Occipital lobe (tissue), 2 donors: ENCODE measurements around the gene JOSD2. TPM values are rescaled to one million over a fixed set of nuclear protein-coding genes. Genes with fewer than 3 reads are reported as not detected.
A peak's percentile ranks its signal among the peaks of the same experiment; 100 is the strongest.
"Not testable (repeated sequence)": the region's sequence is repeated elsewhere in the genome, so short reads cannot be mapped to it uniquely, and the experiment has no call there.

ENCODE experiments used
- DNase-seq: peaks from one replicate; lab custom pipeline; 2025; lab: John Stamatoyannopoulos, UW
- total RNA-seq: library from RNA; depleted of rRNA; stranded (reverse); fragments of >200 nt; gene quantifications from one replicate; pipeline ENCODE4 v1.2.3, GENCODE V29; 2014

JOSD2 gene
- total RNA-seq, 1 donor from 2014 or later = 3.9 TPM

DNA sequence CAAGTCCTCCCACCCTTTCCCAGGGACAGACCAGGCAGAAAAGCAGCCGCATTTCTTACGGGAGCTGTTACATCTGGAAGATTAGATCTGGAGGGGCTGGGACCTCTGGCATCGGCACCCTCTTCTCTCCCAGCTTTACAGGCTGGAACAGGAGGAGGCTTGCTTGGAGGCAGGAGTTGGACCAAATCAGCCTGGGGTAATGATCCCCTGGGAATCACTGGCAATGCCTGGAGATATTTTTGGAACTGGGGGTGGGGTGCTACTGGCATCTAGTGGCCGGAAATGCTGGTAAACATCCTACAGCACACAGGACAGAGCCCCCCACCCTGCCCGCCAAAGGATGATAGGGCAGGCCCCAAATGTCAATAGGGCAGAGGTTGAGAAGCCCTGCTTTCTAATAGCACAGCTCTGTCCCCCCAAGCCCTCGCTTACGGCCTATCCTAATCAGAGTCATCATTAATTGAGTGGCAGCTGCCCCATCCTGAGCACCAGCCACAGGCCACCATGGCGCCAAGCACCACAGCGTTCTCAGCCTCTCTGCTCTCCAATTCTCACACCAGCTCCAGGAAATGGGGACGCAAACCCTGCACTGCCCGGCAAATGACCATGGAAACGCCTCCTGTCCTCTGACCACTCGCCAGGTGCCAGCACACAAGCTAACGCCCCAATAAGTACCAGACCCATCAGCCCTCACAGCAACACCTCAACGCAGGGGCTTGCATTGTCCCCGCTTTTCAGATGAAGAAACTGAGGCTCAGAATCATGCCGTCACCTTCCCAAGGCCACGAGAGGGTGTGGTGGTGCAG, 36.6 kb upstream of the JOSD2 start:
- DNase-seq = peak; percentile 28

DNA sequence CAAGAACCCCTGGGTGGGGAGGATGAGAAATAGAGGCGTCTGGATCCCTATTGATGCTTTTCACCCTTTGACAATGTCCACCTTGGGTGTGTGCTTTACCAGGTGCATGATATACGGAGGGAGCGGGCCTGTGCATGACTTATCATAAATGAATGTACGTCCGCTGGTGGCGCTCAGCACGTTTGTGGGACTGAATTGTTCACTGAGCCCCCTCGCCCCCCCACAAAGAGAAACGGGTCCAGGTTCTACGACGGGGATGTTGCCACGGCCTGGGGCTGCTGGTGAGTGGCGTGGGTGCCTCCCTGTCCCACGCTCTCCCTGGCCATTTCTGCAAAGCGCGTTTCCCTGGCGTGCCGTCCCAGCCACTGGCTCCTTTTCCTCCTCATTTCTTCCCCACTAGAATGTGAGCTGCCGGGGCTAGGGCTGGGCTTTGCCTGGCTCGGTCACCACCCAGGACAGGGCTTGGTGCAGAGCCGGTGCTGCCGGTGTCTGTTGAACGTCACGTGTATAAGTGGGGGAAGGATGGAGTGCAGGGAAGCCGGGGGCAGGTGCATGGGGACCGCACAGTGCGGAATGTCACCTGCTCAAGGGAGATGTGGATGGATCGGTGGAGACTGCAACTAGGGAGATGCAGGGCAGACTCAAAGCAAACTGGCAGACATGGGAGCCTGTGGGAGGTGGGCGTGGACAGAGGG, 35.7 kb upstream of the JOSD2 start:
- DNase-seq = no peak

GRCh38 chr19:50542943-50543342, 32.0 kb upstream of the JOSD2 start:
- no peak for DNase-seq

DNA sequence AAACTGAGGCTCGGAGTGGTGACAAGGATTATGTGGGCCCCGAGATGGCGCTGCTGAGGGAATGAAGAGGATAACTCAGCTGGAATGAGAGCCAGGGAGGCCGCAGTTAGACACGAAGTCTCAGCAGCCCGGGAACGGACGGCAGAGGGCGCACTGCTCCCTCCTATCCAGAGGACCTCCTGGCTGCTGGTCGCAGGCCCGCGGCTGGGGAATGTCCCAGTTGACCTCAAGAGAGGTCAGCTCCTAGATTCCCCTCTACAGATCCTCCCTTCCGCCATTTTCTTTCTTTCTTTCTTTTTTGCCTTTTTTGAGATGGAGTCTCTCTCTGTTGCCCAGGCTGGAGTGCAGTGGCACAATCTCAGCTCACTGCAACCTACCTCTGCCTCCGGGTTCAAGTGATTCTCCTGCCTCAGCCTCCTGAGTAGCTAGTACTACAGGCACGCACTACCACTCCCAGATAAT, 26.8 kb upstream of the JOSD2 start:
- DNase-seq = peak; percentile 74

- no peak for DNase-seq
Observed at GRCh38 chr19:50537306-50537685, 26.3 kb upstream of the JOSD2 start.

DNA sequence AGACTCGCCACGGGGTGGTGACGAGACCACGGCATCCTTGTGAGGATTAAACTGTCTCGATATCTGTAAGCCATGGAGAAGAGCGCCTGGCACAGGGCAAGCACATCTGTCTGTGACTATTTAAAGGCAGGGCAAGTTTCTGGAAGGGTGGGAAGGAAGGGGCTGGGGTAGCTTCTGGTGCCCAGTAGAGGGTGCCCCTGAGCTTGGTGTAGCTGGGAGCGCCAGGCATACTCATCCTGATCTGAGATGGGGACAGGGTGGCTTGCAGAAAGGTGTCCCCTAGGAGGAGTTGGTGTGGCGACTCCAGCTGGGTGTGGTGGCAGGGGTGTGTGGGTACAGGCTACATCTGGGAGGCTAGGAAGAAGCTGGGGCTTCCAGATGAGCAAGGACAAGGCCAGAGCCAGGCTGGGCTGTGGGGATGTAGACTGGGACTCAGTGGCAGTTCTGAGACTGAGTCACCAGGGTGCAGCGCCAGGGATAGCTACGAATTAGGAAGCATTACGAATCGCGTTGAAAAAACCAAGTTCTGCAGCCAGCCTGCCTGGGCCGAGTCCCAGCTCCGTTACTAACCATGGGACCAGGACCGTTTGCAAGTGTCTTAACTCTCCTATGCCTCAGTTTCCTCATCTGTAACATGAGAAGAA, 25.8 kb upstream of the JOSD2 start:
- peak; percentile 34 for DNase-seq

DNA sequence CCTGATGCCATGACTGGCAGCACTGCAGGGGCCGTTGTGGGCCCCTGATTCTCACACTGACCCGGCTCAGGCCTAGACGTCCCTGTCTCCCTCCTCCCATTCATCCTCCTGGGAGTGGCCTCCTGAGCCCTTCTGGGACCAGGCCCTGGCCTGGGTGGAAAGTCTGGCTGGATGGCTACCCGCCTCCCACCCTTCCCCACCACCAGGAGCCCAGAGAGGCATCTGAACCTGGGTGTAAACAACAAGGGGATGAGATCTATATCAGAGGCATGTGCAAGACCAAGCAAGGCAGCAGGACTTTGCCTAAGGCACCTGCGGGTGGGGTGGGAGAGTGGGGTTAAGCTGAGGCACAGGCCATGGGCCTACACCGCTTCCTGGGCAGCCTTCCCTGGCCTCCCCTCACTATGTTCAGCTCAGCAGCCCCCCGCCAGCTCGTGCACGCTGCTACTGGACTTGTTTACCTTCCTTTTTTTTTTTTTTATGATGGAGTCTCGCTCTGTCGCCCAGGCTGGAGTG, 24.7 kb upstream of the JOSD2 start:
- no peak for DNase-seq

GRCh38 chr19:50534478-50534877, 23.5 kb upstream of the JOSD2 start:
- no peak for DNase-seq

- no peak for DNase-seq
Observed at GRCh38 chr19:50532952-50533351, 22.0 kb upstream of the JOSD2 start.

- no peak for DNase-seq
Observed at GRCh38 chr19:50531171-50531612, 20.2 kb upstream of the JOSD2 start.

GRCh38 chr19:50528052-50528451, 17.1 kb upstream of the JOSD2 start:
- DNase-seq = not testable (repeated sequence)

DNA sequence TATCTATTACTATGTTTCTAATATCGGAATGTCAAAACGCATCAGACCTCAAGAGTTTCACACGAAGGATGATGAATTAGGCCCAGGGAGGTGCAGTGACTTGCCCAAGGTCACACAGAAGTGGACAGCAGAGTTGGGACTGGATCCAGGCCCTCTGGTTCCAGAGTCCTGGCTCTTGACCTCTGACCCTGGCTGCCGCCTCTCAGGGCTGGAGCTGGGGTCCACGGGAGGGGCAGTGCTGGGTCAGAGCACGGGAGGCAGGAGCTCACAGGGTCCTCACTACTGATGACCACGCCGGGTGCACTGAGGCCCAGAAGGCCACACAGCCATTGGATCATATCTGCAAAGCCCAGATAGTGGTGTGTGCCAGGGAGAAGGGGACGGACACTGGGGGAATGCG, 11.9 kb upstream of the JOSD2 start:
- DNase-seq = no peak

- DNase-seq = no peak
Observed at GRCh38 chr19:50520822-50521465, 10.0 kb upstream of the JOSD2 start.

GRCh38 chr19:50519006-50519575, 8.1 kb upstream of the JOSD2 start:
- DNase-seq = no peak

GRCh38 chr19:50518091-50519005, 7.4 kb upstream of the JOSD2 start:
- DNase-seq = no peak

DNA sequence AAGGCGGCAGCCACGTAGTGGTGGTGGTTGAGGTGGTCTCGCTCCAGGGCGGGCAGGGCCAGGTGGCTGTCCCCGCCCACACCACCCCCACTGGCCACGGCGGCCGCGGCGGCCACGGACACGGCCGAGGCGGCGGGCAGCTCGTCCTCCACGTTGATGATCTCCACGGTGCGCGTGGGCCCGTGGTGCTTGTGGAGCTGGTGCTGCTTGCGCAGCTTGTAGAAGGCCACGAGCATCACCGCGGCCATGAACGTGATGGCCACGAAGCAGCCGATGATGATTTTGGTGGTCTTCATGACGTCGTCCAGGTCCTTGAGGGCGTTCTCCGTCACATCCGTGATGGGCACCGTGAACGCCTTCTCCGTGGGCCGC, 6.7 kb upstream of the JOSD2 start:
- no peak for DNase-seq

DNA sequence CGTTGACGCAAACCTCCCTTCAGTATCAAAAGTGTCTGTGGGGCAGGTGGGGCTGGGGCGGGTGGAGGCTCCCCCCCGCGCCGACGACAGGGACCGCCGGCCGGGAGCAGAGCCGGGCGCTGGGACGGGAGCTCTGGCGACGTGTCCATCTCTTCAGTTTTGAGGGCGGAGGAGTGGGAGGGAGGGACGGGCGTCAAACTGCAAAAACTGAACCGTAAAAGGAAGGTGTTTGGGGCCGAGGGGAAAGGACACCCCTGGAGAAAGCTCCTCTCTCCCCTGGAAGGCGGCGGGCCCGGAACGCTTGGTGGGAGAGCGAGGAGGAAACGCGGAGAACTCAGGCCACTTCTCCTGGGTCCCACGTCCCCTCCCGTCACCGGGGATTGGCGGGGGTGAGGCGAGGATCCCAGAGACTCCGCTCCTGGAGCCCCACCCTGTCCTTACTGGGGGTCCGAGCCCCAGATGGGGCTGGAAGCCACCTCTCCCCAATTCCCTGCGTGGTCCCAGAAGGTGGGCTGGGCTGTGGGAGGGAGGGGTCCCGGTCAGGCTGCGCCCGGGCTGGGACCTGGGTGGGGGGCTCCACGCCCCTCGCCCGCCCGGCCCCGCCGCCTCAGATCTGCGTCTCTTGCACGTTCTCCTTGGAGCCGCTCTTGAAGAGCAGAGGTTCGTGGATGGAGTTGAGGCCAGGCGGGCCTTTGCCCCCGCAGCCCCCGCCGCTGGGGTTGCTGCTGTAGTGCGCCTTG, 6.1 kb upstream of the JOSD2 start:
- DNase-seq = no peak

DNA sequence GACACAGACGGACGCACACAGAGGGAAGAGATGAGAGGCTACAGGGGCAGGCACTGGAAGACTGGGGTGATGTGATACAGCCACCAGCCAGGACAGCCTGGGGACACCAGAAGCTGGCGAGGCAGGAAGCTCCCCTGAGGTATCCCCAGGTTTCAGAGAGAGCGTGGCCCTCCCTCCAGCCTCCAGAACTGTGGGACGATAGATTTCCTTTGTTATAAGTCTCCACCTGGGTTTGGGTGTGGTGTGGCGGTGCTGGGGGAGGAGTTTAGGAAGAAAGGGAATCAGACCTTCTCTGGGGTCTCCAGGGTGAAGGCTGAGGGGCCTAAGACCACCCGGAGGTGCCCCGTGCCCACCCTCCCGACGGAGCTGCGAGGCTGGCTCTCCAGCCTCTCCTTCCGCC, 5.5 kb upstream of the JOSD2 start:
- DNase-seq = no peak

- no peak for DNase-seq
Observed at GRCh38 chr19:50515168-50515561, 4.2 kb upstream of the JOSD2 start.
